ENCODE measurements around the gene TRAK2.
"Not testable (repeated sequence)": the region's sequence is repeated elsewhere in the genome, so short reads cannot be mapped to it uniquely, and the experiment has no call there.

Gene TRAK2

GRCh38 chr2:201436141-201436540 is 15.1 kb downstream of the TRAK2 start:
- no peak for TF ChIP-seq POLR2A (IDR thresholded peaks at IDR 0.05; ENCODE audit: low read depth, low read length)
- TF ChIP-seq SPI1 (IDR thresholded peaks at IDR 0.05; ENCODE audit: low read depth, low read length), result no peak
- TF ChIP-seq TAF1 (IDR thresholded peaks at IDR 0.05; ENCODE audit: low read depth, low read length), result no peak
- no peak for TF ChIP-seq PAX5 (IDR thresholded peaks at IDR 0.05; ENCODE audit: insufficient read depth, low read length, severe bottlenecking)
- TF ChIP-seq POLR2AphosphoS5 (IDR thresholded peaks at IDR 0.05; ENCODE audit: low read depth, low read length), result no peak
- no peak for TF ChIP-seq POU2F2 (IDR thresholded peaks at IDR 0.05; ENCODE audit: low read depth, low read length)
- no peak for FAIRE-seq
- DNase-seq (ENCODE audit: insufficient read length, low spot score), result no peak

- TF ChIP-seq SPI1 (IDR thresholded peaks at IDR 0.05; ENCODE audit: low read depth, low read length) (no peak), POLR2A (IDR thresholded peaks at IDR 0.05; ENCODE audit: low read depth, low read length) (no peak), POLR2AphosphoS5 (IDR thresholded peaks at IDR 0.05; ENCODE audit: low read depth, low read length) (no peak), TAF1 (IDR thresholded peaks at IDR 0.05; ENCODE audit: low read depth, low read length) (no peak), POU2F2 (IDR thresholded peaks at IDR 0.05; ENCODE audit: low read depth, low read length) (no peak), PAX5 (IDR thresholded peaks at IDR 0.05; ENCODE audit: insufficient read depth, low read length, severe bottlenecking) (no peak)
- no peak for DNase-seq (ENCODE audit: insufficient read length, low spot score)
- FAIRE-seq, result no peak
These were observed 17.8 kb downstream of the TRAK2 start for GRCh38 chr2:201433394-201433995.

GRCh38 chr2:201432621-201433393 is 18.5 kb downstream of the TRAK2 start:
- no peak for DNase-seq (ENCODE audit: insufficient read length, low spot score)
- TF ChIP-seq POLR2A (IDR thresholded peaks at IDR 0.05; ENCODE audit: low read depth, low read length) (no peak), POU2F2 (IDR thresholded peaks at IDR 0.05; ENCODE audit: low read depth, low read length) (no peak), PAX5 (IDR thresholded peaks at IDR 0.05; ENCODE audit: insufficient read depth, low read length, severe bottlenecking) (no peak), POLR2AphosphoS5 (IDR thresholded peaks at IDR 0.05; ENCODE audit: low read depth, low read length) (no peak), SPI1 (IDR thresholded peaks at IDR 0.05; ENCODE audit: low read depth, low read length) (no peak), TAF1 (IDR thresholded peaks at IDR 0.05; ENCODE audit: low read depth, low read length) (no peak)
- FAIRE-seq, result no peak

- FAIRE-seq (no peak), DNase-seq (ENCODE audit: insufficient read length, low spot score) (no peak)
- TF ChIP-seq POLR2AphosphoS5 (IDR thresholded peaks at IDR 0.05; ENCODE audit: low read depth, low read length) (no peak), TAF1 (IDR thresholded peaks at IDR 0.05; ENCODE audit: low read depth, low read length) (no peak), SPI1 (IDR thresholded peaks at IDR 0.05; ENCODE audit: low read depth, low read length) (no peak), PAX5 (IDR thresholded peaks at IDR 0.05; ENCODE audit: insufficient read depth, low read length, severe bottlenecking) (no peak), POLR2A (IDR thresholded peaks at IDR 0.05; ENCODE audit: low read depth, low read length) (no peak), POU2F2 (IDR thresholded peaks at IDR 0.05; ENCODE audit: low read depth, low read length) (no peak)
These were observed 19.1 kb downstream of the TRAK2 start for GRCh38 chr2:201432038-201432620.

GRCh38 chr2:201430839-201431238 is 20.4 kb downstream of the TRAK2 start:
- no peak for FAIRE-seq
- DNase-seq (ENCODE audit: insufficient read length, low spot score), result no peak
- TF ChIP-seq PAX5 (IDR thresholded peaks at IDR 0.05; ENCODE audit: insufficient read depth, low read length, severe bottlenecking) (no peak), POU2F2 (IDR thresholded peaks at IDR 0.05; ENCODE audit: low read depth, low read length) (no peak), TAF1 (IDR thresholded peaks at IDR 0.05; ENCODE audit: low read depth, low read length) (no peak), POLR2AphosphoS5 (IDR thresholded peaks at IDR 0.05; ENCODE audit: low read depth, low read length) (no peak), POLR2A (IDR thresholded peaks at IDR 0.05; ENCODE audit: low read depth, low read length) (no peak), SPI1 (IDR thresholded peaks at IDR 0.05; ENCODE audit: low read depth, low read length) (no peak)

- not testable (repeated sequence) for DNase-seq (ENCODE audit: insufficient read length, low spot score); FAIRE-seq
These were observed 20.9 kb downstream of the TRAK2 start for GRCh38 chr2:201430322-201430721.

GRCh38 chr2:201429835-201430234 is 21.4 kb downstream of the TRAK2 start:
- FAIRE-seq; DNase-seq (ENCODE audit: insufficient read length, low spot score): not testable (repeated sequence)

GRCh38 chr2:201428366-201428765 is 22.9 kb downstream of the TRAK2 start:
- not testable (repeated sequence) for DNase-seq (ENCODE audit: insufficient read length, low spot score); FAIRE-seq

- FAIRE-seq (no peak), DNase-seq (ENCODE audit: insufficient read length, low spot score) (no peak)
- no peak for TF ChIP-seq POLR2A (IDR thresholded peaks at IDR 0.05; ENCODE audit: low read depth, low read length)
- no peak for TF ChIP-seq POLR2AphosphoS5 (IDR thresholded peaks at IDR 0.05; ENCODE audit: low read depth, low read length)
These were observed 25.3 kb downstream of the TRAK2 start for GRCh38 chr2:201425952-201426351.

- DNase-seq (ENCODE audit: insufficient read length, low spot score) (no peak), FAIRE-seq (no peak)
- TF ChIP-seq TAF1 (IDR thresholded peaks at IDR 0.05; ENCODE audit: low read depth, low read length), result no peak
- no peak for TF ChIP-seq SPI1 (IDR thresholded peaks at IDR 0.05; ENCODE audit: low read depth, low read length)
- no peak for TF ChIP-seq PAX5 (IDR thresholded peaks at IDR 0.05; ENCODE audit: insufficient read depth, low read length, severe bottlenecking)
- TF ChIP-seq POLR2AphosphoS5 (IDR thresholded peaks at IDR 0.05; ENCODE audit: low read depth, low read length), result no peak
- no peak for TF ChIP-seq POLR2A (IDR thresholded peaks at IDR 0.05; ENCODE audit: low read depth, low read length)
- TF ChIP-seq POU2F2 (IDR thresholded peaks at IDR 0.05; ENCODE audit: low read depth, low read length), result no peak
These were observed 30.7 kb downstream of the TRAK2 start for GRCh38 chr2:201420442-201421113.
